ENCODE measurements around the gene RPL18A. TPM values are rescaled to one million over a fixed set of nuclear protein-coding genes. Genes with fewer than 3 reads are reported as not detected.

Gene RPL18A
- total RNA-seq, 1 experiment from 2014 or later: 1,852 TPM

DNA sequence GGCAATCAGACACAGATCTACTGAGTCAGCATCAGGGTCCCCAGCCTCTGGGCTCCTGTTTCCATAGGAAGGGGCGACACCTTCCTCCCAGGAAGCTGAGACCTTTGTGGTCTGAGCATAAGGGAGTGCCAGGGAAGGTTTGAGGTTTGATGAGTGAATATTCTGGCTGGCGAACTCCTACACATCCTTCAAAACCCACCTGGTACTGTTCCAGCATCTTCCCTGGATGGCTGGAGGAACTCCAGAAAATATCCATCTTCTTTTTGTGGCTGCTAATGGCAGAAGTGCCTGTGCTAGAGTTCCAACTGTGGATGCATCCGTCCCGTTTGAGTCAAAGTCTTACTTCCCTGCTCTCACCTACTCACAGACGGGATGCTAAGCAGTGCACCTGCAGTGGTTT, 47.6 kb upstream of the RPL18A start:
- Histone ChIP-seq H3K4me1 (ENCODE audit: insufficient read depth, low read length, poor library complexity, severe bottlenecking) (no peaks in the 10 kb centered on the region), H3K9me3 (ENCODE audit: low read depth, low read length, poor library complexity, severe bottlenecking) (no peaks in the 10 kb centered on the region), H3K27me3 (replicated peaks; ENCODE audit: insufficient read depth, low read depth, low read length, poor library complexity) (no peaks in the 10 kb centered on the region), H3K36me3 (ENCODE audit: insufficient read depth, low read length, poor library complexity, severe bottlenecking) (no peaks in the 10 kb centered on the region), H3K4me3 (ENCODE audit: low read depth, low read length, poor library complexity, severe bottlenecking) (no peak overlapping the region), H3K27ac (ENCODE audit: low read depth, low read length, poor library complexity, severe bottlenecking) (no peak overlapping the region)
- intact Hi-C loops (cut with micrococcal nuclease; ENCODE audit: unreplicated experiment): no loop called here
- ChIA-PET CTCF (no interaction called here), POLR2A (ENCODE audit: low non-redundant PET) (no interaction called here)
- TF ChIP-seq, protein P1, sequence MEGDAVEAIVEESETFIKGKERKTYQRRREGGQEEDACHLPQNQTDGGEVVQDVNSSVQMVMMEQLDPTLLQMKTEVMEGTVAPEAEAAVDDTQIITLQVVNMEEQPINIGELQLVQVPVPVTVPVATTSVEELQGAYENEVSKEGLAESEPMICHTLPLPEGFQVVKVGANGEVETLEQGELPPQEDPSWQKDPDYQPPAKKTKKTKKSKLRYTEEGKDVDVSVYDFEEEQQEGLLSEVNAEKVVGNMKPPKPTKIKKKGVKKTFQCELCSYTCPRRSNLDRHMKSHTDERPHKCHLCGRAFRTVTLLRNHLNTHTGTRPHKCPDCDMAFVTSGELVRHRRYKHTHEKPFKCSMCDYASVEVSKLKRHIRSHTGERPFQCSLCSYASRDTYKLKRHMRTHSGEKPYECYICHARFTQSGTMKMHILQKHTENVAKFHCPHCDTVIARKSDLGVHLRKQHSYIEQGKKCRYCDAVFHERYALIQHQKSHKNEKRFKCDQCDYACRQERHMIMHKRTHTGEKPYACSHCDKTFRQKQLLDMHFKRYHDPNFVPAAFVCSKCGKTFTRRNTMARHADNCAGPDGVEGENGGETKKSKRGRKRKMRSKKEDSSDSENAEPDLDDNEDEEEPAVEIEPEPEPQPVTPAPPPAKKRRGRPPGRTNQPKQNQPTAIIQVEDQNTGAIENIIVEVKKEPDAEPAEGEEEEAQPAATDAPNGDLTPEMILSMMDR (conservative IDR thresholded peaks at IDR 0.05; ENCODE audit: low read depth, low read length): no peak
- TF ChIP-seq EZH2 (IDR thresholded peaks at IDR 0.05; ENCODE audit: borderline replicate concordance, low read depth, low read length, poor library complexity, severe bottlenecking): no peak
- DNase-seq (ENCODE audit: low spot score): no peak
- BruUV-seq (replicated peaks): no TSS peak

DNA sequence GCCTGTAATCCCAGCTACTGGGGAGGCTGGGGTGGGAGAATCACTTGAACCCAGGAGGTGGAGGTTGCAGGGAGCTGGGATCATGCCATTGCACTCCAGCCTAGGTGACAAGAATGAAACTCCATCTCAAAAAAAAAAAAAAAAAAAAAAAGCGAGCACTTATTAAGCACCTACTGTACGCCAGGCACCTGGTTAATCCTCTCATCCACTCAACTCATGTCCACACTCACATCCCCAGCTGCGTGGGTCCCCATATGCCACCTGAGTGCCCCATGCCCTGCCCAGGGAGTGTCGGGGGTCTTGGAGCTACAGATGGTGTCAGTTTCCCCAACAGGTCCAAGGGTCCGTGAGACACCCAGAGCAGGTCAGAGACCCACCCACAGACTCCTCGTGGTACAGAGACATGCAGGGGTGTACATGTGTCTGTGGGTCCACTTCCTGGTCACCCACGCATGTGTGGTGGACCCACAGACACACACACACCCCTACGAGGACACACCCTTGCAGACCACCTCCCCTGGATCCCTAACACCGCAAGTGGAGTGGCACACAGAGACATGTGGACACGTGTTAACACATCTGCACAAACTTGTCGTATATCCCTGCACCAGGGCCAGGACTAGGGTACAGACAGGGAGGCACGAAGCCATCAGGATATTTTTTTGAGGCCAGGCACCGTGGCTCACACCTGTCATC, 41.9 kb upstream of the RPL18A start:
- Histone ChIP-seq H3K9me3 (ENCODE audit: low read depth, low read length, poor library complexity, severe bottlenecking) (no peaks in the 10 kb centered on the region), H3K27me3 (replicated peaks; ENCODE audit: insufficient read depth, low read depth, low read length, poor library complexity) (no peaks in the 10 kb centered on the region), H3K27ac (ENCODE audit: low read depth, low read length, poor library complexity, severe bottlenecking) (no peak overlapping the region), H3K36me3 (ENCODE audit: insufficient read depth, low read length, poor library complexity, severe bottlenecking) (no peaks in the 10 kb centered on the region), H3K4me3 (ENCODE audit: low read depth, low read length, poor library complexity, severe bottlenecking) (no peak overlapping the region), H3K4me1 (ENCODE audit: insufficient read depth, low read length, poor library complexity, severe bottlenecking) (no peaks in the 10 kb centered on the region)
- DNase-seq (ENCODE audit: low spot score): no peak
- POLR2A ChIA-PET (ENCODE audit: low non-redundant PET): no interaction called here
- intact Hi-C loops (cut with micrococcal nuclease; ENCODE audit: unreplicated experiment): no loop called here
- CTCF ChIA-PET: no interaction called here
- no TSS peak for BruUV-seq (replicated peaks)
- TF ChIP-seq EZH2 (IDR thresholded peaks at IDR 0.05; ENCODE audit: borderline replicate concordance, low read depth, low read length, poor library complexity, severe bottlenecking): no peak
- TF ChIP-seq, protein P1 (conservative IDR thresholded peaks at IDR 0.05; ENCODE audit: low read depth, low read length): no peak

DNA sequence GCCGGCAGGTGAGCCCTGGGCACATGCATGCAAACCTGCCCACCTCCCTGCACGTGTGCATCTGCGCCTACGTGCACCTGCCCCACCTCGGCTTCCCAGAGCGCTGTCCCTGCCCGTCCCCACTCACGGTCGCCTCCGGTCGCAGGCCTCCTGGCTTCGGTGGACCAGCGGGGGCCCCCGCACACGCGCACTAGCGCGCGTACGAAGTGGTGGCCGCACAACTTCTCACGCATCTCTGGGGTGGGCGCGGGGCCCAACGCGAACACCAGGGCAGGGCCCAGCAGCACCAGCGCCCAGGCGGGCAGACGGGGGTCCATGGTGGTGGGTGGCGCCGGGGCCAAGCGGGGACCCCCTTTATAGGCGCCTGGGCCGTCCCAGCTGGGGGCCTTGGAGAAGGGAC, 38.5 kb upstream of the RPL18A start, which contains the start of gene INSL3:
Gene INSL3 (minus strand): TSS at position 330 of the 400 bp plus-strand sequence. CDS start 13 bp downstream, at position 317.
- CTCF ChIA-PET: no interaction called here
- POLR2A ChIA-PET (ENCODE audit: low non-redundant PET): no interaction called here
- H3K4me1 ChIP-seq (ENCODE audit: insufficient read depth, low read length, poor library complexity, severe bottlenecking): no peaks in the 10 kb centered on the region
- TF ChIP-seq, protein P1 (conservative IDR thresholded peaks at IDR 0.05; ENCODE audit: low read depth, low read length): no peak
- no peak for TF ChIP-seq EZH2 (IDR thresholded peaks at IDR 0.05; ENCODE audit: borderline replicate concordance, low read depth, low read length, poor library complexity, severe bottlenecking)
- H3K4me3 ChIP-seq (ENCODE audit: low read depth, low read length, poor library complexity, severe bottlenecking): no peak within 1 kb of the TSS
- H3K27ac ChIP-seq (ENCODE audit: low read depth, low read length, poor library complexity, severe bottlenecking): no peak within 1 kb of the TSS
- H3K9me3 ChIP-seq (ENCODE audit: low read depth, low read length, poor library complexity, severe bottlenecking): no peaks in the 10 kb centered on the region
- H3K27me3 ChIP-seq (replicated peaks; ENCODE audit: insufficient read depth, low read depth, low read length, poor library complexity): no peaks in the 10 kb centered on the region
- H3K36me3 ChIP-seq (ENCODE audit: insufficient read depth, low read length, poor library complexity, severe bottlenecking): no peaks in the 10 kb centered on the region
- intact Hi-C loops (cut with micrococcal nuclease; ENCODE audit: unreplicated experiment): no loop called here
- no peak for DNase-seq (ENCODE audit: low spot score)
- BruUV-seq (replicated peaks): no TSS peak
